ENCODE results near the gene FBXW7.
"Not testable (repeated sequence)": the region's sequence is repeated elsewhere in the genome, so short reads cannot be mapped to it uniquely, and the experiment has no call there.

FBXW7 gene, protein sequence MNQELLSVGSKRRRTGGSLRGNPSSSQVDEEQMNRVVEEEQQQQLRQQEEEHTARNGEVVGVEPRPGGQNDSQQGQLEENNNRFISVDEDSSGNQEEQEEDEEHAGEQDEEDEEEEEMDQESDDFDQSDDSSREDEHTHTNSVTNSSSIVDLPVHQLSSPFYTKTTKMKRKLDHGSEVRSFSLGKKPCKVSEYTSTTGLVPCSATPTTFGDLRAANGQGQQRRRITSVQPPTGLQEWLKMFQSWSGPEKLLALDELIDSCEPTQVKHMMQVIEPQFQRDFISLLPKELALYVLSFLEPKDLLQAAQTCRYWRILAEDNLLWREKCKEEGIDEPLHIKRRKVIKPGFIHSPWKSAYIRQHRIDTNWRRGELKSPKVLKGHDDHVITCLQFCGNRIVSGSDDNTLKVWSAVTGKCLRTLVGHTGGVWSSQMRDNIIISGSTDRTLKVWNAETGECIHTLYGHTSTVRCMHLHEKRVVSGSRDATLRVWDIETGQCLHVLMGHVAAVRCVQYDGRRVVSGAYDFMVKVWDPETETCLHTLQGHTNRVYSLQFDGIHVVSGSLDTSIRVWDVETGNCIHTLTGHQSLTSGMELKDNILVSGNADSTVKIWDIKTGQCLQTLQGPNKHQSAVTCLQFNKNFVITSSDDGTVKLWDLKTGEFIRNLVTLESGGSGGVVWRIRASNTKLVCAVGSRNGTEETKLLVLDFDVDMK

GRCh38 chr4:152535903-152536544, at the start of gene FBXW7:
TSS of gene FBXW7 (minus strand) at chr4:152536092. CDS start at chr4:152411803, 124,289 bp downstream.
- DNase-seq, result peak; percentile 93

DNA sequence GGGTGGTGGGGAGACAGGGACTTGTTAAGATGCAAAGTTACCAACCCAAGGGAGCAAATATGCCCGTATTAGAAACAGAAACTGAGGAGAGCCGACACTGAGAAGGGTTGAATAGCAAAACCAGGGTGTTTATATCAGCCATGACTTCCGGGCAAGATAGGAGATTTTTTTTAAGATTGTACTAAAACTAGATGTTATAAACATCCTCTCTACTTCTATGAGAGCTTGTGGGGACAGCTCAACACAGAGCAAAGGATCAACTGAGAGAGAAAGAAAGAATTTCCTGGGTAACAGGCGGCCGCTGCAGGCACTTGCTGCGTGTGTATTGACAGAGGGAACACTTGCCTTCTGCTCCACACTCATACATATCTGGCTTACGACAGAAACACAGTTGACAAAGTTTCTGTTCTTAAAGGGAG, 49.1 kb upstream of the FBXW7 start:
- no peak for DNase-seq

DNA sequence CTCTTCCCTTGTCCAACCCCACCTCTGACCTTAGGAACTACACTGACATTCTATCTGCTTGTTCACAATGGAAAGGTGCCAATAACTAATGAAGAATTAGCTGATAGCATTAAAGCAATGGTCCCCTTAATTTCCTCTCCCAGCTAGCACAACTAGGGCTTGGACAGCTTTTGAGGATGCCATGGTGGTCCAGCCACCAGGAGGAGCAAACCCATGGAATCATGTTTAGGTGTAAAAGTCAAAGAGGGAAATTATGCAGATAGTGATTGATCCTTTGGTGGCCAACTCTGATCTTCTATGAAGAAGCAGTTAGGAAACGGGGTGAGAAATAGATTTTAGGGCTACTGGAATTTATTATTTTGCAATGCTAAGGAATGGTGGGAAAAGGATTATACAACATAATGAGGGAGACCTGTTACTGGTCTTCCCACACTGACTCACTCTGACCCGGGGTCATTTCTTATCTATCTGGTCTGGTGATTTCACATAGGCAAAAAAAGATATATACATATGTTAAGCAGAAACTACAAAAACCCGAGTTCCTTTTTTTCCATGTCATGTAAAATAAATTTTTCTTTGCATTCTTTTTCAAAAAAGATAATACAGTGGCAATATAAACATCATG, 45.8 kb upstream of the FBXW7 start:
- no peak for DNase-seq

DNA sequence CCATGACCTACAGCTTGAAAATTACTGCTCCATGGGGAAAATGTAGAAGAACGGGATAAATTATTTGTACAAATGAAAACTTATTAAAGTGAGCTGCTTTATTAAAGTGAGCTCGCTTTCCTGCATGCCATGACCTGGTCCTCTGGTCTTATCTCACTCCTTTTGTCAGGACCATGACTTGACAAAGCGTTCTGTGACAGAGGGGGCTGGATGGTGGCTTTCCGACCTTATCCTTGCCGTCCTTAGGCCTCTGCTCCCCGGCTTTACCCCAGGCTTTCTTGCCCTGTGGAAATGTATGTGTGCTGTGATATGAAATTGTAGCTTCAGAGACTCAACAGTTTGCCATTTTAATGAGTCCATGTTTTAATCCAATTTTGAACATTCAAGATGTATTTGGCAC, 44.0 kb upstream of the FBXW7 start:
- no peak for DNase-seq

DNA sequence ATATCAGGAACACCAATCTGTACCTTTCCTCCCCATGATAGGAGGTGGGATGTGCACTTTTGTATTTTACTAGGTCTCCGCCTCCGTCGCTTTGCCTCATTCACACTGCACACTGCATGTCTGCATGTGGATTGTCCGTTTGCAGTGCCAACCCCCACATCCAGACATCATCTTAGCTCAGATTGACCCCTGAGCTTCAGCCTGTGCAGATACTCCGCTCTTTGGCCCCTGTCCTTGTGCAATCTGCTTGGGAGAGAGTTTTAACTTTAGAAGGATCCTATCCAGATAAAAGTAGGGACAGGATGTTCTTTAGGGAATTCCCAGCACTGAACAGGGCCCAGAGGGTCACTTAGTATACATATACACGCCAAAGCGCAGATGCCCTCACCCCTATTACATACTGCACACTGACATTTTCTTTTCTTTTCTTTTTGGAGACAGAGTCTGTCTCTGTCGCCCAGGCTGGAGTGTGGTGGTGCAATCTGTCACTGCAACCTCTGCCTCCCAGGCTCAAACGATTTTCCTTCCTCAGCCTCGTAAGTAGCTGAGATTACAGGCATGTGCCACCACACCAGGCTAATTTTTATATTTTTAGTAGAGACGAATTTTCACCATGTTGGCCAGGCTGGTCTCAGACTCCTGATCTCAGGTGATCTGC, 43.3 kb upstream of the FBXW7 start:
- no peak for DNase-seq

DNA sequence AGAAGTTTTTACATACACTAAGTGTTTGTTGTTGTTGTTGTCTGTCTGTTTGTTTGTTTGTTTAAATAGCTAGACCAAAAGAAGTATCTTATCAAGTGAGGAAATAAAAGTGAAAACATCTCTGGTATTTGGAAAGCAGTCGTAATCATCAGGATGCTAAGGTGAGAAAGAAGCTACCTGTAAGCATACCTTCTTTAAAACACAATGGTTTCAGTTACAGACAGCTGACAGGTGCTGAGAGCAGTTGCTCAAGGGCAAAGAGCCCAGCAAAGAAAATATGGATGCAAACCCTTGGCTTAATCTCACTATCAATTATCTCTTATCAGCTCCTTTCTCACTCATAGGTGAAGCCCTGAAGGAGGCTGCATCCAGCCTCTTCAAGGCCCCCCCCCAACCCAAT, 42.8 kb upstream of the FBXW7 start:
- DNase-seq, result no peak

DNA sequence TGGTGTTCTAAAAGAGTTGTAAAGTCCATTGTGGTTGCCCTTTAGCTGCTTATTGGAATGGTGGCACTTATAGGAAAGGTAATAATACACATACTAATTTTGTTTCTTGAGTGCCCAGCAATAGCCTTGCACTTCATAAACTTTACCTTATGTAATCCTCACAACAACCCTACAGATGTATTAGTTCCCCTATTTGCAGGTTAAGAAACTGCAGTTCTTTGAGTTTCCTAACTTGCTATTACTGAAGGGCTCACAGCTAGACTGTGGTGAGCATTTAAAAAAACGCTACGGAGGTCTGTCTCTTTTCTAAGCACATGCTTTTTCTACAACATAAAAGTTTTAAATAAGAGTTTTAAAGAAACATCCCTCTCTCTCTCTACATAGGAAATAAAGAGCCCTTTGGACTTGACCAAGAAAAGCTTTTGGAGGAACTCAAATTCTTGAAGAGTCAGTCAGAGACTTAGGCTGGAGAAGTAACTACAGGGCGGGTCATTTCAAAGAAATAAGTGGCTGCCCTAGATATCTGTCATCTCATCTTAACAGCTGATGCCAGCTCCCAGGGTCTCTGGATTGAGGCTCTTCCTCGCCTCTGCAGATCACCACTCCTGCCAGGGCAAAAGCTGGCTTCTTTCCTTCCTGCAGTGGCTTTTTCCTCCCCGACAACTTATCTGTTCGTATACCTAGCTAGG, 42.0 kb upstream of the FBXW7 start:
- no peak for DNase-seq

DNA sequence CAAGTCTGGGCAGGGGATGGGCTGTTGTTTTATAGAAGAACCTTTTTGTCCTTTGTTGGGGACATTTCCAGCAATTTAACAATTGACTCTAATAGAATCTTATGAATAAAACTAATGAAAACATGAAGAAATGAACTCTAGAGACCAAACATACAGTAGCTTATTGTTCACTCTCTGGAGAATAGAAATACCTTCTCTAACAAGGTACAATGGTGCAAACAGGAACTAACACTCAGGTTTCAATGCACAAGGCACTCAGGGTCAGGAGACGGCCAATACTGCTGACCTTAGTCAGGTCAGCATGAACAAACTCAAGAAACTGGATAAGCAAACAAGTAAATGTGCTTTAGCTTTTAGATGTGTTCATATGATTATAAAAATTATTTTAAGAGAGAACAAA, 39.6 kb upstream of the FBXW7 start:
- no peak for DNase-seq

DNA sequence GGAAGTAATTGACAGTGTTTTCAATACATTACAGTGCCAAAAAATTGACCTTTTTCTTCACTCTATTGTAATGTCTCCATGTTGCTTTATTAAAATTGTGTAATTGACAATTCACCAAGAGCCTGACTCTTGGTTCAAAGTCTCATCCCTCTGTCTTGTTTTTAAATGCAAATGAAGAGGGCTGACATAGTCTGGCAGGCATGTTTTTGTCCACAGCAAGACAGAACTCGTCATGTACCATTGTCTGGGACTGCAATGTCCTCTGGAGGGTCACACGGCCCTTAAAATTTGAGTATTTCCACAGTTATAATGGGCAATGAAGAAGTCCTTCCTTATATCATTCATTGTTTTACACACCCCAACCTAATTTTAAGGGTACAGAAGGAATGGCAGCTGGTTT, 38.0 kb upstream of the FBXW7 start:
- DNase-seq, result no peak

DNA sequence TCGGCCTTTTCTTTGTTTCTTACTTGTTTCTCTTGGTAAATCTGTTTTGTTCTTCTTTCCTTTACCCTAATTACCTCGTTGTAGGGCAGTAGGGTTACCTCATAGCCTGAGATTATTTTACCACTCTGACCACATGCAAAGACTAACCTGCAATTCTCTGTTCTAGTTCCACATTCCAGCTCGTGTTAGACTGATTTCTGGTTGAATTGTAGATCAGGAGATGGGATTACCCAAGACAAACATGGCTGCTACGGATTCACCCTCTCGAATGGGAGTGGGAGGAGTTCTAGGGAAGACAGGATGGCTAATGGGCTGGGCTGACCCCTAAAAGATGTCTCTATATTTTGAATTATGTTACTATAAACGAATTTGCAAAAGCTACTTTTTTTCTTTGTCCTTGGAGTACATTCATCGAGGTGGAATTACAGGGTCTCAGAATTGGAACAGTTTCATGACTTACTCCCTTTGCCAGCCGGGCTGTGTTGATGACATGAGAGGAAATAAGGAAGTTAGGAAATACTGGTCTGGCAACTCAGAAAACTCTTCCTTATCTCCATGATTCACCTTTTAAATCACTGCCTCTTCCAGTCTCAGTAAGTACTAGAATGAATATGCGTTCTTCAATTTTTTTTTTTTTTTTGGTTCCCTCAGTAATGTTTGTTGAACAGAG, 36.7 kb upstream of the FBXW7 start:
- DNase-seq, result peak; percentile 7

DNA sequence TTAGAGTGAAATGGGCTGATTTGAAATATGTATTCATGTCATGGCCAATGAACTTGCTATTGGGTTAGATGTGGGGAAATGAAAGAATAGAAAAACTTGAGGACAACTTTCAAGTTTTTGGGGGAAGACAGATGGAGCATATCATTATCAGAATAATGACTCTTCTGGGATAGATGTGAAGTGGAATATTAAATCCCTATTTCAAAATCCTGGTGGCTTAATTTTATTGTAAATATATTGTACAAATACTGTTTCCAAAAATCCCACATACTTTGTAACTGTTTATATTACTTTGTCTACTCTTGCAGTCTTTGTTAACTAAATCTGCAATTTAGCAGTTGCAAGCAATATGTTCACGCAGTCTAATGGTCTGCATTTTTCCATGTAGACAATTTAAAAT, 35.9 kb upstream of the FBXW7 start:
- DNase-seq, result no peak

- DNase-seq, result no peak
Observed at GRCh38 chr4:152571296-152571695, 35.4 kb upstream of the FBXW7 start.

- DNase-seq, result no peak
Observed at GRCh38 chr4:152565333-152565732, 29.4 kb upstream of the FBXW7 start.

DNA sequence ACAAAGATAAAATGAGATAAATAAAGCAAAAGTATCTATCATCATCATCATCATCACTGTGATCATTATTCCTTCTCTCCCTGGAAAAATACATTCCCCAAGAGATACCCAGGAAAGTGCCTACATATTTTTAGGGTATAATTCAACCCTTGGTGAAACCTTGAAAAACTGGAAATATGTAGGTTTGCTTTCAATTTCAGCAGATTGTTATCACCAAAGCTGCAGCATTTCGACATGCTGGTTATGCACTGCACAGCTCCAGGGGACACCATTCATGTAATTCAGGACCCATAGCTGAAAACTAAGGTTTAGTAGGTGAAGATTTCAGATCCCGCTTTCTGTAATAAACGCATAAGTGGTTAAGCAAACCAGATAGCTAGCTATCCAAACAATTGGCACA, 28.4 kb upstream of the FBXW7 start:
- DNase-seq, result no peak

GRCh38 chr4:152563209-152563608, 27.3 kb upstream of the FBXW7 start:
- no peak for DNase-seq

- no peak for DNase-seq
Observed at GRCh38 chr4:152559641-152560040, 23.7 kb upstream of the FBXW7 start.

DNA sequence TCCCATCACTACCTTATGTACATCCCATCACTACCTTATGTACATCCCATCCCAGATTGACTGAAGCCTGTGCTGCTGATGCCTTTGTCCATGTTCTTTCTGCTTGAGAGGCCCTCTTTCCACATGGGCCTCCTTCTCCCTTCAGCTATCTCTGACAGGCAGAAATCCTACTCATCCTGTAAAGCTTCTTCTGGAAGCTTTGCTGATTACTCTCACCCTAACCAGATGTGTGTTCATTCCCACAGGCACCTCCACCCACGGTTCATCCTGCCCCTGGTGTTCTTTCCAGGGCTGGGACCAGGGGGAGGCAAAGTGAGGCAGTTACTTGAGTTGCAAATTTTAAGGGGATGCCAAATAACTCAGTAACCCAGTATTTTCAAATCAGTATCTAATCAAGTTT, 22.5 kb upstream of the FBXW7 start:
- no peak for DNase-seq

- DNase-seq, result no peak
Observed at GRCh38 chr4:152556834-152557233, 20.9 kb upstream of the FBXW7 start.

- no peak for DNase-seq
Observed at GRCh38 chr4:152556283-152556682, 20.4 kb upstream of the FBXW7 start.

GRCh38 chr4:152554742-152555141, 18.9 kb upstream of the FBXW7 start:
- DNase-seq, result no peak

GRCh38 chr4:152550687-152551086, 14.8 kb upstream of the FBXW7 start:
- DNase-seq, result not testable (repeated sequence)

- DNase-seq, result no peak
Observed at GRCh38 chr4:152545088-152545487, 9.2 kb upstream of the FBXW7 start.
